HG03108 (cell line): Measurements from ENCODE around the gene TMOD1.

Source experiments
- ATAC-seq: cut with Tn5 transposase; IDR thresholded peaks from one replicate; pipeline ENCODE4 v1.9.1; 2021; ENCODE audit warnings: moderate library complexity; ENCODE audit not compliant: unreplicated experiment

TMOD1 gene

DNA sequence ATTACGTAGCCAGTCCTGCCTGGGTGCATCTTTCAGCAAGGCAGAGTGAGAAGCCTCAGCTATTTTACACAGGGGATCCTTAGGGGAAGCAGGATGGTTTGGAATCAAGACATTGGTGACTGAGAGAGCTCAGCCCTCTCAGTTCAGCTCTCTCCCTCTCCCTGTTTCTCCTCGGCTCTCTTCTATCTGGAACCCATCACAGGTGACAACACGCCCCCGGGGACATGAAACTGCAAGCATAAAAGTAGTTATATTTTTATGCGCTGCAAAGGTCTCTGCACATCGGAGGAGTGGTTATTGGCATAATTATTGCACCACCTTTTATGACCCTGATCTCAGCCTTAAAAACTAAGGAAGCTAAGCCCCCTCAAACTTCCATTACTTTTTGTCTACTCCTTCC is 14.2 kb downstream of the TMOD1 start:
- ATAC-seq = no peak

DNA sequence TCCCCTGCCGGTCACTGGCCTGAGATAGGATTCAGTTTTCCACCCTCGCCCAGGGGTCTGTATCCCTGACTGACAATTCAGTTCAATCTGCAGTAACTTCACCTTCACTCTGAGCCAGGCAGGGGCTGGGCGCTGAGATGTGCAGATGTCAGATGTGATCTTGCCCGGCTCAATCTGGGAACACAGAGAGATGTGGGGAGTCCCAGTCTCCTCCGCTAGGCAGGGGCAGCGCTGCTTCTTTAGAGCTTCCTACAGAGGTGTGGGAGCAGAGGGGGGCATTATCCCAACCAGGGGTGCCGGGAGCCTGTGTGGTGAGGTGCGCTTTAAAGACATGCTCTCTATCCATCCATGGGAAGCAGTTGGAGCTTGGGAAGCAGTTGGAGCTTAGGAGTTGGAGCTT is 14.6 kb downstream of the TMOD1 start:
- ATAC-seq = no peak

DNA sequence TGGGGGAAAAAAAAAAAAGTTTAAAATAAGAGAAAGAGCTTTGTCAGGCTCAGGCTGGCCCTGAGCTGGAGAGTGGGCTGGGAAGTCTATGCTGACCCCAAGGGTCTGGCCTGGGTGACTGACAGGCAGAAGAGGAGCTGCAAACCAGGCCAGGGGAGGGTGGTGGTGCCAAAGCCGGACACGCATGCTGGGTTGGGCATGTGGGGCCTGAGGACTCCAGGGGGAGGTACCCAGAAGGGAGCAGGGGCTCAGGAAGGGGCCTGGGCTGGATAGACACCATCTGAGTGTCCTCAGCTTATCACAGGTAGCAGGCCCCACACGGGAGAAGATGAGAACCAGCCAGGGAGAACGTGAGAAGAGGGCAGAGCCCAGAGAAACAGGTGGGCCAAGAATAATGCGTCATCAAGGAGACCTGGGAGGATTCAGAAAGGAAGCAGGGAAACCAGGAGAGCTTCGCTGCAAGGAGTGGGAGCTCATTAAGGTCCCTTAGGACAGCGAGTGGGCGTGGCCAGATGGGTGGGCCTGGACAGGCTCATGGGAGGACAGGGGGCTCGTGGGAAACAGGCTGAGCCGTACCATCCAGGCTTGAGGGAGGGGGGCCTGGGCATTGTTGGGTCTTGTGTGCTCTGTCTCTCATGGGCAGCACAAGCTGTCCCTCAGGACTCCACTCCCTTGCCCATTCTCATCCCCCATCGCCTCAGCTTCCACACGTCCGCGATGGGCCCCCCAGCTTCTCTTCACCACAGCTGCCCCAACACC is 16.0 kb downstream of the TMOD1 start:
- ATAC-seq = no peak

- no peak for ATAC-seq
Measured at GRCh38 chr9:97518166-97518908, 16.9 kb downstream of the TMOD1 start.

- no peak for ATAC-seq
Measured at GRCh38 chr9:97518909-97519307, 17.4 kb downstream of the TMOD1 start.

DNA sequence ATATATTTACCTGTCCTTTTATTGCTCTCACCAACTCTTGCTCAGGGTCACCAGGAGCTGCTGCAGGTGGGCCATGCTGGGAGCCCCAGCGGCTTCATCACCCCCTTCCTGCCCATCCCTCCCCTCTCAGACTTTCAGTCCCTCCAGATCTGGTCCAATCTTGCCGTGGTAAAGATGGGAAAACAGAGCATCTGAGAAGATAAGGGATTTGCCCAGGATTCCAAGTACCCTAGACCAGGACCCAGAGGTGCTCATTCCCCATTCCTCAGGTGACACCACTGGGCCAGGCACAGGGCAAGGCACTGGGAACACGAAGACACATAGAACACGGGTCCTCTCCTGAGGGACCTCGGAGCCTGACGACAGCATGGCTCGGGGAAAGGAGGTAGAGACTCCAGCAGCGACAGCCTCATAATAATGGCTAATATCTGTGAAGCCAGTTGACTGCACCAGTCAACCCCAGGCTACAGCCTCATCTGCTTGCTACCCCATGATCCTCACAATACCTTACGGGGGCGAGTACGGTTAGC is 18.0 kb downstream of the TMOD1 start:
- no peak for ATAC-seq

GRCh38 chr9:97521576-97522333 is 20.3 kb downstream of the TMOD1 start:
- no peak for ATAC-seq

- ATAC-seq = no peak
Measured at GRCh38 chr9:97524424-97524823, 23.0 kb downstream of the TMOD1 start.

DNA sequence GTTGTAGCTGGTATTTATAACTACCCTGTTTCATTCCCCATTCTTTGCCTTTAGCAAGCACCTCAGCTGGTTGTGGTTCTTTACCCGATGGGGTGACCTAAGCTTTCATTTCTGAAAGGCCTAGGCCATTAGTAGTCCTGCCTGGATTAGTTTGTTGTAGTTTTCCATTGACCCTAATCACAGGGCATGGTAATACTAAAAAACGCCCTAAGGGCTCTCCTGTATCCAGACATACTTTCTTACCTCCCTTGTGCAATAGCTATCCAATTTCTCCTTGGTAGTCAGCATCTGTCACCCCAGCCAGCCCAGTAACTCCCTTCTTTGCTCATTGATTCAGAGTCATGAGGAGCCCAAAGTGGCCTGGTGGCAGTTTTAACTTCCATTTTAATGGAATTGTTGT is 24.0 kb downstream of the TMOD1 start:
- ATAC-seq = no peak

DNA sequence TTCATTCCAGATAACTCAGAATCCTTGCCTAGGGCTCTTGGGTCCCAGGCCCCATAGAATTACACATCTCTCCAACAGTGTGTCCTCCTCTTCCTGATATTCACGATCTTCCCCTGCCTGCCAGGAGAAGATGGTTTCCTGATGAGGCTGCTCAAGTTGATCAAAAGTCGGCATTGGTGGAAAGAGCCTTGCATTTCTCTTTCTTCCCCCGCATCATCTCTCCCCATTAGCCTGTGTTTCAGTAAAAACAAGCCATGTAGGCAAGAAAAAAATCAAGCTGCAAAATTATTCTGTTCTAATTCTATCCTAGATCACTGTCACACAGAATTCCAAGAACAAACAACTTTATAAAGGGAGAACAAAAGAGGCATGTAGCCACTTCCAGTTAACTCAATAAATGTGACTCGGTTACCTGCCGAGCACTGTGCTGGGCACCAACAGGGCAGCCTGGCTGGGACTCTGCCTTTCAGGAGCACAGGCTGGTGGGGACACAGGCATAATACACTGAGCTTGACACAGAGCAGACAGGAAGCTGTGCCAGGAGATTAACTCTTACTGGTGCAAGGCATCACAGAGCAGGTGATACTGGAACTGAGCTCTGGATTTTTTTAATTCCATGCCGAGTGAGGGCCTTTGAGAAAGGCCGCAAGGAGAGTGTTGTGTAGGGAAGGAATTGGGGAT is 25.6 kb downstream of the TMOD1 start:
- no peak for ATAC-seq

- ATAC-seq = no peak
Measured at GRCh38 chr9:97527626-97528528, 26.4 kb downstream of the TMOD1 start.

DNA sequence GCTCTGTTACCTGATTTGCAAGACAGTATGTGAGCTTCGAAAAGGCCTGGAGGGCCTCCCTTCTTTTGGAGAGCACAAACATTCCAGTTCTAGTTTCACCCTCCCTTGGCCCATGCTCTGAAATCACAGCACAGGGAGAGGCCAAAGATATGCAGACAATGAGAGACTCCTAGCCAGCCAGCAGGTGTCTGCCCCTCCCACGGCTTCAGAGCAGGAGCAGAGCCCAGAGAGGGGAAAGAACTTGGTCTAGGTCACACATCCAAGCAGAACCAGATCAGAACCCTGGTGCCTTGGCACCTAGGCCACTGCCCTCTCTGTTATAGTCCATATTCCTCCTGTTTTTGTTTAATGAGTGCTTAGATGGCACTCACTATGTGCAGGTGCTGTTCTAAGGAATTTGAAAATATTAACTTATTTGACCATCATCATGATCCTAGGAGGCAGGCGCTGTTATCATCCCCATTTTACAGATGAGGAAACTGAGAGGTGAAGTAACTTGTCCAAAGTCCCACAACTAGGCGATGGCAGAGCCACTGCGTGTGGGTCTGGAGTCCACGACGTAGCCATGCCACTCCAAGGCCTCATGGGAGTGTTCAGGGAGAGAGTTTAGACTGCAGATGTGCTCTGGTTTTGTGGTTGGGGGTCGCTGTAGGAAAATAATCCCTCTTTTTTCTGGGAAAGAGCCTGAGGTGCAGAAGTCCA is 27.2 kb downstream of the TMOD1 start:
- ATAC-seq = no peak

DNA sequence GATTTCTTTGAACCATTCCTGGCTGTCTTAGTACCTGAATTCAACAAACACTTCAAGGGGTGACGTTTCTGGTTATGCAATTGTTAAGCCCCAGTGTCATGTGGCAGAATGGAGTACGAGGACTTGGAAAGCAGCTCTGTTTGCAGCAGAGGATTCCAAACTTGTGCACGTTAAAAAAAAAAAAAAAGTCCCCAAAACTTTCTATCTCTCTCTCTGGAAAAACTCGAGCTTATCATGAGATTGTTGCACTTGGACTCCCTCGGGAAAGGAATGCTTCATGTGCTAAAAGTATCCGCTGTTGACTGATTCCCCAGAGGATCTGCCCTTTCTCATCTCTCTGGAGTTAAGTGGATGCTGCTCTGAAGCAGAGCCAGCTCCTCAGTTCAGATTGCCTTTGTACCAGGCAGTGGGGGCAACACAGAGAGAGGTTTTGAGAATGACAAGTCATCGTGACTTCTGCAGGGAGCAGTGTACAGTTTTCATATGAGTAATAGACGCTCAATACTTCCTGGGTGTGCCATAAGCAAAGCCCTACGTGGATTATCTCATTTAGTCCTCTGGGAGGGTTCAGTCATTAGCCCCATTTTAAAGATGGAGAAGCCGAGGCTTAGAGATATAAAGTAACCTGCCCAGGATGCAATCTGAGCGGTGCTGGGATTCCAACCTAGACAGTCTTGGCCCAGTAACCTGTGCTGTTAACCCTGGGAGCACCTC is 28.1 kb downstream of the TMOD1 start:
- peak; percentile 61 for ATAC-seq

- no peak for ATAC-seq
Measured at GRCh38 chr9:97531888-97532376, 30.5 kb downstream of the TMOD1 start.

- no peak for ATAC-seq
Measured at GRCh38 chr9:97534185-97534584, 32.7 kb downstream of the TMOD1 start.

GRCh38 chr9:97534961-97535594 is 33.6 kb downstream of the TMOD1 start:
- no peak for ATAC-seq

DNA sequence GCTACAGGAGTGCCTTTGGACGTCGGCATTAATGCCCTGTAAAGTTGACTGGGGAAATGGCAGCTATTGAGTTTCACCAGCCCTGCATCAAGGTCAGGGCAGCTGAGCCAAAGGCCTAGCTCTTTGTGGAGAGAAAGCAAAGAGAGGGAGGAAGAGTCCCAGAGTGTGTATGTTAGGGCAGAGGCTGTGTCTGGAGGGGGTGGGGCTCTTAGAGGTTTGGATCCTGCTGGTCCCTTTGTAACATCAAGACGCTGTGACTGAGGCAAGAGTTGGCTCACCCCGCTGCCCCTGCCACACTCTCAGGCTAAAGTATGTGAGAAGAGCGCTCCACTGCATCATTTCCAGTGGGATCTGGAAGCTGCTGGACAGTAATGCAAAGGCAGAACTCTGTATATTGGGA is 34.3 kb downstream of the TMOD1 start:
- no peak for ATAC-seq

DNA sequence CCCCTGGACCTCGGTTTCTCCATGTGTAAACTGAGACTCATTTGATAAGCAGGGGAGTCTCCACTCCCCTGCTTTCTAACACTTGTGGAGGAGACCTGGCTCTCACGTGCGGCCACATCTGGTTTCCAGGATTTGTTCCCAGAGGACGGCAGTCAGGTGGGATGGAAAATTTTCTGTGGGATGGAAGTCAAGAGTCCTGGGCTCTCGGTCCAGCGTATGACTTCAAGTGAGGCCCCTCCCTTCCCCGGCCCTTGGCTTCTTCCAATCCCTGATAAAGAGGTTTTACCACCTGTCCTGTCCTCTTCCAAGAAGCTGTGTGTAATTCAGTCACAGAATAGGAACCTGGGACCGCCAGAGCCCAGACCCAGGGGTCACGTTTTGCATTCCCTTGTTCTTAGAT is 35.0 kb downstream of the TMOD1 start:
- no peak for ATAC-seq
